Measurements from ENCODE around the gene AP1S2.
A peak's percentile ranks its signal among the peaks of the same experiment; 100 is the strongest.
"Not testable (repeated sequence)": the region's sequence is repeated elsewhere in the genome, so short reads cannot be mapped to it uniquely, and the experiment has no call there.

AP1S2 gene

DNA sequence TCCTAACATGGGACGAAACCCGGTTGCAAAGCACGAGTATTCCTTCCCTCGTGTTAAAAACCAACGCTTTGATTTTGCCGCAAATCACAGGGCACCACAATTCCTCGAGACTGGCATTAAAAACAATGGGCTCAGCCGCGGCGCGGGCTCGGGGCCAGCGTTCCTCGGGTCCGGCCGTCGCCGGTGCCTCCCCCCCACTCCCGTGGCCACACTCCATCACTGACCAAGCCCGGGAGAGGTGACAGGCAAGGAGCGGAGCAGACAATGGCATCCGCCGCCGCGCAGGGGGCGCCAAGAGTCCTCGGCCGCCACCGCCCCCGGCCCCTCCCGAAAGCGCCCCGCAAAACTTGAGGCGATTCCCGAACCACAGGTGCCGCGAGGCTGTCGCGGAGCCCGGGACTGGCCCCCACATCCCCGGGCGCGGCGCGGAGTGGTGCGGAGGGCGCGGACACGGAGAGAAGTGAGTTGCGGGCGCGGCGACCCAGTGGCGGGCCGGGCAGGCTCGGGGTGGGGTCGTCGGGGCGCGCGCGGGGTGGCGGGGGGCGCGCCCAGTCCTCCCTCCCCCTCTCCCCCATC, 445 bp downstream of the AP1S2 start:
- peak; percentile 56 for DNase-seq

DNA sequence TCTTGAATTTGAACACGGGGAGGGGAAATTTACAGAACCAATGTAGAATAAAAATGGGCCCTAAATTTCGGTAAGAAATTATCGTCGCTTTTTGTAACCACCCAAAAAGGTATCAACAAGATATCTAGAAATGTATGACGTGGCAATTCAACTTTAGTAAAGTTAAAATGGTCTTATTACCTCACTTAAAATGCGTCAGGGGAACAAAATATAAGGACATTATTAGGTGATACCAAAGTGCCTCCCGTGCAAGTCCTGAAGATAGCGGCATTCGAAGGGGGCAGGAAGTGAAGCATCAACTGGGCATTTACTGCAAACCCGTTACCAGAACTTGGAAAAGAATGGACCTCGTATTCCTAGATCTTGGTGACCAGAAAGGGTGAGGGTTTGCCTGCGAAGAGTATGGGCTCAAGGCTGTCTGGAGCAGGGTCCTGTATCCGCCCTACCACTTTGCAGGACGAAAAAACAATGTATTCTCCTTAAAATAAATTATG, 980 bp downstream of the AP1S2 start:
- no peak for DNase-seq

DNA sequence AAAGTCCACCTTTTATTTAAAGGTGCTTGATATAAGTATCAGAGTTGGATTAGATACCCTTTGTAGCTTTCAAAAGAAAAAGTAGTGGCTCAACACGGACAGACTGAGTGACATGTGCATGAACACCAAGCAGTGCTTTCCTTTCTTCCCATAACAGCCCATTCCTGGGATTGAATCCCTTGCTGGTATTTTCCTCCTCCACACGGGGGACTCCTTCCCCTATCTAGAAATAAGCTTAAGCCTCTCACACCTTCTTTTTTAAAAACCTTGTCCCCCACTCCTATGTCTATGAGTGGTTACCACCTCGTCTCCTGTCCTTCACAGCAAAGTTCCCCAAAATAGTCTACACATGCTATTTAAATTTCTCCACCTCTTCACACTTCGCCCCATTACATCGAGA, 5.1 kb downstream of the AP1S2 start:
- DNase-seq: no peak

- DNase-seq: no peak
These were observed 6.0 kb downstream of the AP1S2 start for GRCh38 chrX:15848576-15848975.

DNA sequence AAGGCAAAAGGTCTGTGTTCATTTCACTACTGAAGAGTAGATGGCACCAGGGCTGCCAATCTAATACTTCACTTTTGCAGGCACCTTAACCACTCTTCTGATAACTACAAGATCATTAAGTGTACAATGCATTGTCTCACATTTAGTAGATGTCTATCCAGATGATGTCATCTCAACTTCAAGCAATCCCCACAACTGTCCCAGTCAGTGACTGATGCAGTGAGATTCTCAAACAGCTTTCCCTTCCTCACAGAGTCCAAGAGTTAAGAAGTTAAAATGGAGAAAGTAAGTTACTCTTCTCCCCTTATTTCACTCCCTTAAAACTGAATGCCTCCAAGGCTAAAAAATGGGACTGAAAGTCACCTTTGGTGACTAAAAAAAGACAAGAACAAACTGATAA, 10.7 kb downstream of the AP1S2 start:
- DNase-seq: no peak

DNA sequence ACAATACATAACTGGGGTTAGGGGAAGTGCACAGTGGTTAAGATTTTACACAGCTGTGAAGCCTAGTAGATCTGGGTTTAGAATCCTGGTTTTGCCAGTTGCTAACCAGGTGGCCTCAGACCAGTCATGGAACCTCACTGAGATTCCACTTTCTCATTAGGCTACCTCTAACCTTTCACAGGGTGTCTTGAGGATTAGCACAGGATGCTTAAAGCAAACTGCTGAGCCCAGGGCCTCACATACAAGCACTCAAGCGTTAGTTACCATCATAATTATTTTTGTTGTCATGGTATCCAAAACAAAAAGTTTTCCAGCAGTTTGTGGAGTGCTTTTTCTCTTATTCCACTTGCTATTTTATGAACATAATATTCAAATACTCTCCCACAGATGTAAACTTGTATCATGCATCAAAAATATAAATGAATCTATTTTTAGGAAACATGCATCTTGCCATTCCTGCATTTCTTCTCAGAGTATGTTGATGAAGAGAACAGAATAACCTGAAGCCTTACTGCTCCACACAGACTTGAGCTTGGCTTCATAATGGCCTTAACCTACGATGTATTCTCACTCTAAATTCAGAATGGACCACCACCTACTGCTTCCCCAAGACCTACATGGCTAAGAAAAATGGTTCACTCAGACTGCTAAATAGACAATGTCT, 12.6 kb downstream of the AP1S2 start:
- no peak for DNase-seq

GRCh38 chrX:15838017-15838416, 16.6 kb downstream of the AP1S2 start:
- DNase-seq: peak; percentile 19

GRCh38 chrX:15834827-15835595, 19.6 kb downstream of the AP1S2 start:
- no peak for DNase-seq

DNA sequence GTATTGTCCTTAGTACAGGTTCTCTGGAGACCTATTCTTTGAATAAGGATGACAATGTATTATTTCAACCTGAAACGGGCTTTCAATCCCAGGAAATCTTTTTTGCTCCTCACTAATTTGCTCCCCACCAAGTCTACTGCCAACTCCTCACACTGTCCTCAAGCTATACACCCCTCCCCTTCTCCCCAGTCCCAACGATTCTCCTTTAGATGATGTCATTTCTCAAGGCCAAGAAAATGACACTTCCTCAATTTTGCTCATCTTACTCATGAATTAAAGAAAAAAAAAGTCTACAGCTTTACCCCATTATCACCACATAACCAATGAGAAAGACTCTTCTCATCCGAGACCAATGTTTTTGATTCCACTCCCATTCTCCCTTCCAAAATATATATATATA, 20.6 kb downstream of the AP1S2 start:
- no peak for DNase-seq

GRCh38 chrX:15831347-15831746, 23.3 kb downstream of the AP1S2 start:
- not testable (repeated sequence) for DNase-seq

GRCh38 chrX:15829217-15829616, 25.4 kb downstream of the AP1S2 start:
- DNase-seq: no peak

- DNase-seq: no peak
These were observed 28.7 kb downstream of the AP1S2 start for GRCh38 chrX:15825936-15826335.

GRCh38 chrX:15822922-15823321, 31.7 kb downstream of the AP1S2 start:
- DNase-seq: no peak

- DNase-seq: no peak
These were observed 34.2 kb downstream of the AP1S2 start for GRCh38 chrX:15820106-15821073.

DNA sequence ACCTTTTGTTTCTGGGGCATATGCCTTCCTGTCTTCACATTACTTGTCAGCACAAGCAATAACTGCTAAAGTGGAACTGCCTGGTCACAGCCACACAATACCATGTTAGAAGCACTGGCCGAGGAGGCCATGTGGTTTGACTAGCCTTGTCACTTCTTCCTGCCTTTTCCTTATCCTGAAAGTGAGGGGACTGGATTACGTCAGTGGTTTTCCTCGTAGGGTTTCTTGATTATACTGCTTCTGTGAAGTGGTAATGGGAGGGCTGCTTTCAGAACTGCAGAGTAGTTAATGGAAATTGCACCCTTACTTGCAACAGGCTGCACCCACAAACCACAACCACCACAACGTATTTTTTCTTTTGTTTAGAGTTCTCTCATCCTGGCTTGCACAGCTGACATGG, 37.7 kb downstream of the AP1S2 start:
- DNase-seq: peak; percentile 44

DNA sequence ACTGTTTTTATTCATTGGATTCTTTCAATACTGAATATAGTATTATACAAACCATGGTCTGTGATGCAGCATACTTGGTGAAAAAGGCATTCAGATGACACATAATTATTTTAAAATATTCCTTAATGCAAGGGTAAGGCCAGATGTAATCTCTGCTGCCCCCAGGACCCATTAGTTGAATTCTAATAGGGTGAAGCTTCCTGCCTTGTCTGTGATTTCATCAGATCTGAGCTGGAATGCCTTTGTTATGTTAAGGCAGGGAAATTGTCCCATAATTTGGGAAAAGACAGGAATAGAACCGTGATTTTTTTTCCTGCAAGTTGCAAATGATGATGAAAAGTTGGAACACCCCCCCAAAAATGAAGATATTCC, 38.2 kb downstream of the AP1S2 start:
- DNase-seq: no peak

GRCh38 chrX:15815779-15816437, 38.7 kb downstream of the AP1S2 start:
- DNase-seq: no peak

- no peak for DNase-seq
These were observed 39.7 kb downstream of the AP1S2 start for GRCh38 chrX:15814771-15815365.

DNA sequence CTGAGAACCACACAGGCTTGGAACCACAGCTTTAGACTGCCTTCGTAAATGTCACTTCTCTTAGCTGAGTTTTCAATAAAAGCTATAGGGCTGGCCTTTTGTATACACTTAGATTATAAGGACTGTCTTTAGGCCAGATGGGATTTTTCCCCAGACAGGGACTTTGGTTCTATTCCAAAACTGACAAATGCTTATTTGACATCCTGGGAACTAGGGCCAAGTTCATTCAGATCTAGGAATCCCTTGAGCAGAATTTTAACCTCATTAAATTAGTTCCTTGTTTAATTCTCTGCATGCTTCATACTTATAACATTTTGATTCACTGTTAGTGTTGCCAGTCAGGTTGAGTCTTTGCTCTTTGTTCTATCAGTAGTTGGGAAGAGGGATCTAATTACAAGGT, 41.2 kb downstream of the AP1S2 start:
- no peak for DNase-seq

DNA sequence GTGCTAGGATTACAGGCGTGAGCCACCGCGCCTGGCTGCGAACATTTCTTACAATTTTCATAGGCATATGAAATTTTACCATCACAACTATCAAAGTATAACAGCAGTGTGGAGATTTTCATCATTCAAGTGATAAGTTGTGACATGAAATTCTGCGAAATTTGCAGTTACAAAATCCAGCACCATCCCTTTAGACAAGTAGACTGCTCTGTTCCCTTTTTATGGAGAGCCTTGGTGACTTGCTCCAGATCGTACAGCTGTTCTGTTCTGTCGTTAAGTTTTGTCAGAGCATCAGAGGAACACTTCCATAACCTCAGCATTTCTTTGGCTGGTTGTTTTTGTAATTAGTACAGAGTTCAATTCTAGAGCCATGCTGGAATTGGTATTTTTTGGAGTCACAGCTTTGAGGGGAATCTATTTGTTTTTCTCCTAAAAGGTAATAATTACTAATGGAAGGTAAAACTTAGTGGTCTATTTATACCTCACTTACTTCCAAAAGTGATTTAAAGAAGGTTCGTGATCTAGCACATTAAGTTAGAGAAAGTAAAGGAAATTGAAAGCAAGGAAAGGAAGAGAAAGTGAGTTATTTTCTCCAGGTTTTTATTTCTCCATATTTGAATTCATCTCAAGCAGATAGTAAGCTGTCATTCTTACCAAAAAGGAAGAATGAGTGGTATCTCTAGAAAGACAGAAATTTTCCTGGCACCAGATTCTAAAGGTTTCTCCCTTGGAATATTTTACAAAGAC, 42.2 kb downstream of the AP1S2 start:
- DNase-seq: no peak

GRCh38 chrX:15808254-15808653, 46.4 kb downstream of the AP1S2 start:
- DNase-seq: no peak

Data from CD4-positive, alpha-beta T cell treated with Interleukin-15 for 1 hour (primary cell).